Heart left ventricle (tissue), 16 donors: Measurements from ENCODE around the gene VPS18. TPM values are rescaled to one million over a fixed set of nuclear protein-coding genes. Genes with fewer than 3 reads are reported as not detected.

Experiments used
- ATAC-seq, 4 donors: fragments of 200-7000 bp; cut with Tn5 transposase; one replicate each; pipeline ENCODE4 v1.9.1; 2020 to 2022; ENCODE audit warnings: moderate library complexity in 4 of 4, mild to moderate bottlenecking in 3 of 4, moderate number of reproducible peaks in 1 of 4
- DNase-seq, 5 donors: peaks; one replicate each; pipeline ENCODE4 v3.0.0-alpha.2; 2020
- H3K27ac ChIP-seq, 12 donors: fragments of 200-600 bp; sonication (generic) in 4 of 12; one replicate each; pipeline versions ENCODE4 v1.5.0 to v1.8.0; 2016 to 2022; ENCODE audit warnings: mild to moderate bottlenecking in 2 of 12
- H3K27me3 ChIP-seq, 9 donors: fragments of 200-600 bp; sonication (generic) in 2 of 9; one replicate each; pipeline versions ENCODE4 v1.5.1 to v1.8.0; 2016 to 2022; ENCODE audit warnings: mild to moderate bottlenecking in 3 of 9
- H3K36me3 ChIP-seq, 9 donors: fragments of 200-600 bp; sonication (generic) in 2 of 9; one replicate each; pipeline versions ENCODE4 v1.5.0 to v1.8.0; 2018 to 2022; ENCODE audit warnings: mild to moderate bottlenecking in 2 of 9
- H3K4me1 ChIP-seq, 12 donors: fragments of 200-600 bp; sonication (generic) in 4 of 12; one replicate each; pipeline versions ENCODE4 v1.5.0 to v1.8.0; 2016 to 2022; ENCODE audit warnings: mild to moderate bottlenecking in 3 of 12
- H3K4me3 ChIP-seq, 12 donors: fragments of 200-600 bp; sonication (generic) in 4 of 12; one replicate each; pipeline versions ENCODE4 v1.5.0 to v1.8.0; 2017 to 2022; ENCODE audit warnings: mild to moderate bottlenecking in 9 of 12, moderate library complexity in 4 of 12
- H3K9me3 ChIP-seq, 12 donors: fragments of 200-600 bp; sonication (generic) in 4 of 12; one replicate each; pipeline versions ENCODE4 v1.5.0 to v1.8.0; 2016 to 2022; ENCODE audit warnings: mild to moderate bottlenecking in 1 of 12
- POLR2A ChIP-seq, 2 donors: fragments of 450-650 bp; IDR thresholded peaks; one replicate each; pipeline ENCODE4 v1.6.1; 2017; ENCODE audit warnings: antibody characterized with exemption in 2 of 2, mild to moderate bottlenecking in 2 of 2, moderate library complexity in 2 of 2
- WGBS, 4 donors: extraction: QIAGEN DNeasy Blood & Tissue Kit in 2 of 4; methylation state at CpG; one replicate each; pipeline versions ENCODE4 v1.1.5 to v1.1.7; 2013 to 2018; 5-methylcytosine and 5-hydroxymethylcytosine counted together
- intact Hi-C, 10 donors: fragments of 100-400 bp; cut with DNase I; formaldehyde crosslinking; loops; one replicate each; pipeline versions ENCODE4 v1.11.1 to v1.14.2; 2022
- polyA plus RNA-seq, 2 donors: library from polyadenylated mRNA; stranded (reverse); fragments of 200-250 nt; gene quantifications; one replicate each; pipeline ENCODE4 v1.2.3, GENCODE V29; 2013
- total RNA-seq, 9 donors: library from RNA; depleted of rRNA in 2 of 9; stranded (reverse); fragments of >200 nt in 2 of 9; fragmentation: NEBNext Ultra II Directional in 3 of 9; extraction: Animal tissue kit (Norgen Biotek cat#: 25700) in 3 of 9; gene quantifications; one replicate each; pipeline versions ENCODE4 v1.1.0 to v1.2.4, GENCODE V29; 2016 to 2023
- TF ChIP-seq, protein P1 (sequence below), 12 donors: fragments of 200-600 bp; sonication (generic) in 4 of 12; IDR thresholded peaks; one replicate each; pipeline versions ENCODE4 v1.5.0 to v1.8.0; 2018 to 2022; ENCODE audit warnings: antibody characterized with exemption in 12 of 12, mild to moderate bottlenecking in 5 of 12
- donor health status: ischemic (EF 13 %, LVEDD 7.1; RV severe dilation, severe dysfunction).
- donor health status: healthy with polysubstance abuse.
- donor health status: DM: no; HTN: yes; CAD: no.
- donor health status: DM: no; HTN: no; CAD: no.
- donor health status: ischemic (EF 25% LVEDD 6.9; RV normal size, moderate dysfunction).
- donor health status: ischemic (EF 25% LVEDD 5.7; RV mildly dilated, moderate dysfunction).
- donor health status: healthy.
- donor health status: DM: yes; HTN: yes; CAD: no.
- donor health status: ischemic (EF 35%, LVEDD 5.7; RV mildly dilated, moderate dysfunction).
- donor health status: nonischemic (EF 11% LVEDD 7.7; RV severe dilation, severe dysfunction).
- donor health status: DM: yes; HTN: yes; CAD: no.
- donor health status: PGD.
- donor health status: ischemic (EF 29% LVEDD 5.4; RV normal size, mild dysfunction).
- donor health status: nonischemic (EF 23%, LVEDD 6.1; RV moderate dilation, normal function).

Gene VPS18
- total and polyA plus RNA-seq, 11 donors, result 14.7 to 29.2 (median 21.3) TPM

- peak overlapping the region; percentile 22 to 85 (median 70) for H3K4me3 ChIP-seq
- H3K27ac ChIP-seq, result peak overlapping the region; percentile 63 to 90 (median 76)
- peaks cover 0 to 53% (median 7%) of the 10 kb centered on the region in 9 donors for H3K36me3 ChIP-seq
- WGBS, 4 donors, result 57 to 82% (median 63%) methylated on average over 16 of the region's 16 CpGs
- intact Hi-C loops, result no loop called here
- no peaks in the 10 kb centered on the region for H3K9me3 ChIP-seq
- TF ChIP-seq, protein P1, sequence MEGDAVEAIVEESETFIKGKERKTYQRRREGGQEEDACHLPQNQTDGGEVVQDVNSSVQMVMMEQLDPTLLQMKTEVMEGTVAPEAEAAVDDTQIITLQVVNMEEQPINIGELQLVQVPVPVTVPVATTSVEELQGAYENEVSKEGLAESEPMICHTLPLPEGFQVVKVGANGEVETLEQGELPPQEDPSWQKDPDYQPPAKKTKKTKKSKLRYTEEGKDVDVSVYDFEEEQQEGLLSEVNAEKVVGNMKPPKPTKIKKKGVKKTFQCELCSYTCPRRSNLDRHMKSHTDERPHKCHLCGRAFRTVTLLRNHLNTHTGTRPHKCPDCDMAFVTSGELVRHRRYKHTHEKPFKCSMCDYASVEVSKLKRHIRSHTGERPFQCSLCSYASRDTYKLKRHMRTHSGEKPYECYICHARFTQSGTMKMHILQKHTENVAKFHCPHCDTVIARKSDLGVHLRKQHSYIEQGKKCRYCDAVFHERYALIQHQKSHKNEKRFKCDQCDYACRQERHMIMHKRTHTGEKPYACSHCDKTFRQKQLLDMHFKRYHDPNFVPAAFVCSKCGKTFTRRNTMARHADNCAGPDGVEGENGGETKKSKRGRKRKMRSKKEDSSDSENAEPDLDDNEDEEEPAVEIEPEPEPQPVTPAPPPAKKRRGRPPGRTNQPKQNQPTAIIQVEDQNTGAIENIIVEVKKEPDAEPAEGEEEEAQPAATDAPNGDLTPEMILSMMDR (IDR thresholded peaks at IDR 0.05), result no peak
- no peak for TF ChIP-seq POLR2A (IDR thresholded peaks at IDR 0.05)
- ATAC-seq (no peak), DNase-seq (peak in 2 of 5 donors; percentile 18 to 43)
- H3K4me1 ChIP-seq, result peaks cover 3 to 75% (median 56%) of the 10 kb centered on the region in 12 donors
- peaks cover 3 to 61% (median 23%) of the 10 kb centered on the region in 9 donors for H3K27me3 ChIP-seq
Measured at GRCh38 chr15:40931300-40932142, 37.3 kb downstream of the VPS18 start.

DNA sequence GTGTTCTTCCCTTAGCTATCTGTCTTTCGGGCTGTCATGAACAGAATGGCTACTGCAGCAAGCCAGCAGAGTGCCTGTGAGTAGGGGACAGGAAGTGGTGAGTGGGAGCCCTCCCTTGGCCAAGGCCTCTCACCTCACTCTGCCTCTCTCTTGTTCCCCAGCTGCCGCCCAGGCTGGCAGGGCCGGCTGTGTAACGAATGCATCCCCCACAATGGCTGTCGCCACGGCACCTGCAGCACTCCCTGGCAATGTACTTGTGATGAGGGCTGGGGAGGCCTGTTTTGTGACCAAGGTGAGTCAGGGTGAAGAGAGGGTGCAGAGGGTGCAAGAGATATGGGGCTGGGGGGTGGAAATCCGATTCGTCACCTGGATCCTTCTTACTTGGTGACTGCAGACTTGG is 37.9 kb downstream of the VPS18 start:
- WGBS, 4 donors, result 56 to 67% (median 64%) methylated on average over 6 to 8 of the region's 8 CpGs
- Histone ChIP-seq H3K27me3 (peaks cover 0 to 55% (median 23%) of the 10 kb centered on the region in 9 donors), H3K9me3 (no peaks in the 10 kb centered on the region), H3K4me1 (peaks cover 3 to 75% (median 56%) of the 10 kb centered on the region in 12 donors), H3K27ac (peak overlapping the region in 10 of 12 donors; percentile 67 to 90 (median 76)), H3K4me3 (peak overlapping the region in 11 of 12 donors; percentile 56 to 85 (median 70)), H3K36me3 (peaks cover 0 to 59% (median 7%) of the 10 kb centered on the region in 9 donors)
- DNase-seq (peak in 1 of 5 donors; percentile 18), ATAC-seq (no peak)
- no peak for TF ChIP-seq POLR2A (IDR thresholded peaks at IDR 0.05)
- TF ChIP-seq, protein P1 (IDR thresholded peaks at IDR 0.05), result no peak
- intact Hi-C loops, result no loop called here

DNA sequence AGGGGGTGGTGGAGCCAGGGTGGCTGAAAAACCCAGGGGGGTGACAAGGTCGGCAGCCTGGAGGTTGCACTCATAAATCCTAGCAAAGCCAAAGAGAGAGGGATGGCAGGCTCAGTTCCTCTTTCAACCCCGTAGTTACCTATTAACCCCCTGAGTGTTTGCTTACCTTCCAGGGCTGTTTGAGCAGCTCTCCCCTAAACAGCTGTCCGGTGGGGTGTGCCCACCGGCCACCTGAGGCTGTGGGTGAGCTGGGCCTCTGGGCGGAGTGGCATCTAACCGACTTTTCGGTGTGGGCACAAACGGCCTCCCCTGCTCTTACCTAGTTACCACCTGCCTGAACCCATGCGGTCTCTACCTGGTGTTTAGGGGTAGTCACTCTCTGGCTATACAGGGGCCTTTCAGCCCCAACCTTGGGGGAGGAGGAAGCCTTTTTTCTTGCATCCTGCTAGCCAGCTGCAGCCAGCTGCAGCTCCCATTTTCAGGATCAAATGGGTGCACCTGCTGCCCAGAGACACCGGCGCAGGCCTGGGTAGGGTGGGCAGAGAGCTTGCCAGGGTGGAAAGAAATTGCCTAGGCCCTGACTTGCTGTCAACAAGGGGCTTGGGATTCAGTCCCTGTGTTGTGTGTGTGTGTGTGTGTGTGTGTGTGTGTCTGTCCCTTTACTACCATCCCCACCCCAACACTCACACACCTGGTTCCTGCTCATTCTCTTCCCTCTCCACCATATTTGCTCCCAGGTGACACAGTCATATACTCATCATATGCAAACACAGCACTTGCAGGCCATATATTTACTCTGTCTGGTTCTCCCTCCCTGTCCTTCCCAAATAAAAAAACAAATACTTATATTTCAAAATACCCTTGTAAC is 38.6 kb downstream of the VPS18 start:
- H3K4me3 ChIP-seq, result peak overlapping the region in 10 of 12 donors; percentile 56 to 85 (median 70)
- peak overlapping the region in 9 of 12 donors; percentile 4 to 90 (median 76) for H3K27ac ChIP-seq
- peaks cover 3 to 75% (median 57%) of the 10 kb centered on the region in 12 donors for H3K4me1 ChIP-seq
- peaks cover 0 to 64% (median 7%) of the 10 kb centered on the region in 9 donors for H3K36me3 ChIP-seq
- WGBS, 4 donors, result 67 to 72% (median 68%) methylated on average over 10 to 11 of the region's 11 CpGs
- H3K9me3 ChIP-seq, result no peaks in the 10 kb centered on the region
- DNase-seq, result peak in 1 of 5 donors; percentile 9
- TF ChIP-seq POLR2A (IDR thresholded peaks at IDR 0.05), result no peak
- TF ChIP-seq, protein P1 (IDR thresholded peaks at IDR 0.05), result no peak
- ATAC-seq, result no peak
- H3K27me3 ChIP-seq, result peaks cover 0 to 49% (median 16%) of the 10 kb centered on the region in 9 donors
- intact Hi-C loops, result no loop called here
